T-helper 2 cell (primary cell): ENCODE measurements around the gene ATP7B.

Experiments used
- DNase-seq, 5 experiments: peaks; one replicate each; pipeline versions ENCODE4 v3.0.0 to v3.0.0-alpha.2; 2012 to 2022

The ATP7B gene

DNA sequence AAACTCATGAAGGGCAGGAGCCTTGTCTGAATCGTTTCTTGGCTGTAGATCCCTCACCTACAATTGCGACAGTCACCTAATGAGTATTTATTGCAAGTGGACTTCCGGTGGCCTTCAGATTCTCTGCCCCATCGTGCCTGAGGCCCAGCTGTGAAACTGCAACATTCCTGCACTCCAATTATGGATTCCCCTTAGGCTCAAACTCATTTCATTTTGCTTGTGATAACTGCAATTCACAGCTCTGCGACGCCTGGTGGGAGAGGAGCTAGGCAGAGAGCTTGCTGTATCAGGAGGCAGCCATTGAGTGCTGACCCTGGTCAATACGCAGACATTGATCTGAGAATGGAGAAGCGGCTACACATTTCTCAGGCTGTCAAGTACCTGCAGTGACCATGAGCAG, 90.5 kb downstream of the ATP7B start:
- DNase-seq: no peak

DNA sequence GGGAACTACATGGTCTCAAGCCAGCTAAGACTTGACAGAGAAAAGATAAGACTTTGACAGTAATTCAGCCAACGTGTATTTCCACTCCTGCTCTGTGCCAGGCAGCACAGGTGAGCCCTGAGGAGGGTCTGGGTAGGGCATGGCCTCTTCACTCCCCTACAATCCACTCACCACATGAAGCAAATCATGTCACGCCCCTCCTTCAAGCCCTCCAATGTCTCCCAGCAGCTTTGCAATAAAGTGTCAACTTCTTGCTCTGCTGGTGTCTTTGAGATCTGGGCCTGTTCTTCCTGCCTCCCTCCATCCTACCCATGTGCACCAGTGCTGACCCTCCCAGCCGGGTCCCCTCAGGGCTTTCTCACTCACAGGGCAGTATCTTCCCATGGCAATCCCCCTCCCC, 91.0 kb downstream of the ATP7B start:
- DNase-seq: no peak

GRCh38 chr13:51919531-51919930, 91.7 kb downstream of the ATP7B start:
- DNase-seq: no peak

GRCh38 chr13:51916962-51917361, 94.3 kb downstream of the ATP7B start:
- no peak for DNase-seq

- no peak for DNase-seq
These were observed 95.0 kb downstream of the ATP7B start for GRCh38 chr13:51916051-51916818.

DNA sequence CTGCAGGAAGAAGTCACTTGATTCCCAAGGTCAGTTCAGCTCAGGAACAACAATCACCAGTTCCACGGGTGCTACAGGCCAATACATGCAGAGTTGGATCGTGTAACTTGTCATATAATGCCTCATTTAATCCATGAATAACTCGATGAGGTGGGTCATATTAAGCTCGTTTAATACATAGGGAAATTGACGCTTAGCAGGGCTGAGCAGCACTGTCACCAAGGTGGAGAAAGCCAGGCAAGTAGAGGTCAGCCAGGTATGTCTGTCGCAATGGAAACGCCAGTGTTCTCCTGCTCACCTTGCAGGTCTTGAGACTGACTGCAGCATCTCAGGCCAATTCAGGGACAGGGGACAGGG, 97.1 kb downstream of the ATP7B start:
- DNase-seq: no peak

GRCh38 chr13:51913421-51914136, 97.7 kb downstream of the ATP7B start:
- DNase-seq: no peak

GRCh38 chr13:51912511-51913225, 98.6 kb downstream of the ATP7B start:
- DNase-seq: no peak

GRCh38 chr13:51912091-51912490, 99.2 kb downstream of the ATP7B start:
- DNase-seq: no peak

GRCh38 chr13:51910508-51910907, 100.7 kb downstream of the ATP7B start:
- DNase-seq: no peak

DNA sequence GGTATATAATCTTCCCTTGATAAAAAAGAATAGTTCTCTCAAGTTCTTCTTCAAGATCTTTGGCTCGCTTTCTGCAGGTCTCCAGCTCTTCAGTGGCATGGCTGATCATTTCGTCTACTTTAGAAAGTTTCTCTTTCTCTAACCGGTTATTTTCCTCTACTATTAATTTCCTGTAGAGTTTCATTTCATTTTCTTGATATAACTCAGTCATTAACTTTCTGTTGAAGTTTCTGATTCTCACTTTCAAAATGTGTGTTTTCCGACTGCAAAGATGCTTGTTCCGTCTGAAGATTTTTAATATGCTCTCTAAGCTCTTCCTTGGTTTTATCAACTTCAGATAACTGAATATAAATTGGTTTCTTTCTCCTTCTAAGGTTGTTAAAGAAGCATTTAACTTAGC, 102.0 kb downstream of the ATP7B start:
- DNase-seq: peak in 1 of 5 experiments; percentile 64

DNA sequence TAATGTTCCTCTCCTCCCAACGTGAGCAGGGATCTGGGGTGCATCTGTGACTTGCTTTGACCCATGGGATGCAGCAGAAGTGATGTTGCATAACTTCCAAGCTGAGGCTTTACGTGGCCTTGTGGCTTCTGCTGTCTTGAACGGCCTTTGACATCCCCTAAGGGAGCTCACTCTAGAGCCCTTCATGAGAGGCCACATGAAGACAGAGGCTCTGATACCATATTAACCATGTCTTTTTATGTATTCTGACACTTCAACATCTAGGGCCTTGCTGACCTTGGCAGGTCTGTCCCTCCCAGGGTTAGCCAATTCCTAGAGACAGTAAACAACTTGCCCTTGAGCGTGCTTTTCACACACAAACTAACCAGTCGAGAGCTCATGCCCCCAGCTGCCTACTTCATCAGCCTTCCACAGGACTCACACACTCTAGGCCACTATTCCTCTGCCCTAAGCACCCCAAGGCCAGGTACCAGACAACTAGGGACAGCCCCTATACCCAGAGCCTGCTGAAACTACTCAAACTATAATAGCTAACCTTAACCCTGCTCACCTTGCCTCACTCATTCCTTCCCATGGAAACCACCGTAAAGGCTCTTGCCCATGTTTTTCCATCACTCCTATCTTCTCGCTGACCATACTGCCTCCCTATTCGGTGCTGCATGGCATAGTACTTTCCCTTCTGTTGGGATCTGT, 104.1 kb downstream of the ATP7B start:
- DNase-seq: no peak

DNA sequence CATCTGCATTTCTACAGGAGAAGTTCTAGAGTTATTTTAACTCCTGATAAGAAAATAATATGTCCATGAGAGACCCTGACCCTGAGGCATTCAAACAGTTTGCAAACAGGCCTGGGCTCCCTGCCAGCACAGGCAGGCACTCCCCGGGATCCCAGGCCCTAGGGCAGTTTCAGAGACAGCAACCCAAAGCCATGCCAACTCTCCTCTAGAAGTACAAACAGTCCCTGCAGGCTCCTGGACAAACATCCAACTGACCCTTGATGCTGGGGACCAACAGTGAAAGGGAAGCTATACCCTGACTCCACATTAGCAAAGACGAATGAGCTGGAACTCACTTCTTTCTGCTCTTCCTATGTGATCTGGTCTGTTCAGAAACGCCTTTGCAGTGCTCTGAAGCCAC, 104.7 kb downstream of the ATP7B start:
- DNase-seq: no peak

DNA sequence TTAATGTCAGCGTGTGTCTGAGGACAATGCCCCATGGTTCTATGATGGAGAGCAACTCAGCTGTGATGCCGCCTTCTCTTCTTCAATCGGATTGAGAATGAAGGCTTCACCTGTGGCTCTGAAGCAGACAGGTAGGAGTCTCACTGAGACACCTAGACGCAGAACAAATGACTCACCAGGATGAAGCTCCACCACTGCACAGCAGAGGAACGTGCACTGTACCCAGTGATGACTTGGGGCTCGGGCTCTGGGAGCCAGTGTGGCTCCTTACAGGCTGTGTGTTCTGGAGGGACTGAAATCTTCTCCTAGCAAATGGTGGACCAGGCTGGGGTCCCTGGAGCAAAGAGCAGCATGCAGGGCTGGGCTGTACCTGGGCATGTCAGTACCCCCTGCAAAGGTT, 105.5 kb downstream of the ATP7B start:
- no peak for DNase-seq

GRCh38 chr13:51902776-51903175, 108.5 kb downstream of the ATP7B start:
- peak in 1 of 5 experiments; percentile 66 for DNase-seq

- no peak for DNase-seq
These were observed 110.8 kb downstream of the ATP7B start for GRCh38 chr13:51900471-51900870.

GRCh38 chr13:51895906-51896888, 115.1 kb downstream of the ATP7B start:
- peak in 3 of 5 experiments; percentile 26 to 77 (median 34) for DNase-seq

DNA sequence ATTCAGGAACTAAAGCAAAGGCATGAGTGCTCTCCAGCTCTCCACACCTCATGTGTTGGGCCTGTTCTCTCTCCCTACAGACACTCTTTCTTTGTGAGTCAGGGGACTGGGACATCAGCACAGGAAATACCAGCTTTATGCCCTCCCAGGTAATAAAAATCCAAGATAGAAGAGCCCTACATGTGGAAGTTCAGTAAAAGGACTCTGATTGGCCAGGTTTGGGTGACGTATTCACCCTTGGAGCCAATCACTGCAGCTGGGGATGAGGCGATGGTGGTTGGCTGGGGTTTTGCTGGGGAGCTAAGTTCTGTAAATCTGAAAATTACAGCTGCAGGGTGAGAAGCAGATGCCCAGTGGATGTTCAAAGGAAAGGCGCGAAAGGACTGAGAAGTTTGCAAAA, 117.0 kb downstream of the ATP7B start:
- DNase-seq: no peak

DNA sequence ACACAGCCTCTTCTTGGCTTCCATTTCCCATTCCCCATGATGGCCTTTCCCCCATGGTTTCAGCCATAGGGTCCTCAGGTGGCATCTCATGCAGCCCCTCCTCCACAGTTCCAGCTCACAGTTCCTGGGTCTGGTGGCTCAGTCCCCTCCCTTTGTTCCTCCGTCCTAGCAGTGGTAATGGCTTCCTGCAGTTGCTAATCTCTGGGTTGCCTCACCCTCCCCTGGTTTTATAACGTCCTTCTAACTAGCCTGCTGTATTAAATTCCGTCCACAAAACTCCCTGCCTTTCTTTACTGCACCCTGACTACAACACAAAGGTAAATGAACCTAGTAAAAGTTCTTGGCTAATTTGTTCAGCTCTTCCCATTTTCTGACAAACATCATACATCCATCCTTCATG, 118.6 kb downstream of the ATP7B start:
- no peak for DNase-seq

DNA sequence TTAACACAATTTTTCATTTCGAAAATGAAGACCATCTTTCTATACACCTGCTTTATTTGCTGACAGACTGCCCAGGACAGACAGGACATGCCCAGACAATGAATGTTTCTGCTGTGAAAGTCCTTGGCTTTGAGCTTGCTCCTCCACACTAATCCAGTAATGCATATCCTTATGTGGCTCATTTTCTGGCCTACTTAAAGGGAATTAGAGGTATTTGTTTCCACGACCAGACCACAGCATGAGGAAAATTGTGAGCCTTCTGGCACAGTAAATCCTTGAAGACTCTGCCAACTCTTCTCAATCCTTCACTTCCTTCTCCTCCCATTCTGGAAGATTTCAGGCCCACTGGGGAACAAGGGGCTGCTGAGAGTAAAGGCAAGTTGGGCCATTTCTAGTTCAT, 123.8 kb downstream of the ATP7B start:
- no peak for DNase-seq

DNA sequence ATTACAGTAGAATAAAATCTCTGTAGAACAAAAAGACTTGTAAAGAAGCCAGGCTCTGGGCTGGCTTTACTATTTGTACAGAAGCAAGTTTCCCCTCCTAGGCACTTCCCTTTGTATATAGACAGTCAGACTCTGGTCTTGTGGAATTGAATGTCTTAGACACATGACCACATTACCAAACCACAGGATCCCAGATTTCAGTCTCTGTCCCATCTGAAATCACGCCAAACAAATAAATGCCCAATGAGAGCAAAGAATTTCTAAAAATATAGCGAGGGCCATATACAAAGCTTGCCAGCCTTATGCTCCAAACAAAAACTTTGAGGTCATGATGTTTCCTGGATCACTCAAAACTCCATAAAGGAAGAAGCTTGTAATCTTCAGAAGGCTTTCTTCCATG, 125.6 kb downstream of the ATP7B start:
- no peak for DNase-seq

DNA sequence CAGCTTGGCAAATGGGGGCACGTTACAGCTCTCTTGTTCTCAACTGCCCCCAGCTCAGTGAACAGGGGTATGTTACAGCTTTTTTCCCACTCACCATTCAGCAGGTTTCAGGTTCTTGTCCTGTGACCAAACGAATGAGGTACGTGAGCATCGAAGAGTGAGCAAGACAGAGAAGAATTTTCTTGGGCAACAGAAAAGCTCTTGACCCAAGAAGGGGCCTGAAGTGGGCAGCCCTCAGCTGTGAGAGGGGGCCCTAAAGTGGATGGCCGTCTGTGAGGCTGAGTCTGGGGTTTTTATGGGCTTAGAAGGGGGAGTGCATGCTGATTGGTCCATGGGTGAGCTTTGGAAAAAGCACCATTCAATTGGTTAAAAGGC, 128.0 kb downstream of the ATP7B start:
- no peak for DNase-seq
